ENCODE data around the gene TULP4.

GRCh38 chr6:158501360-158502262, 189.3 kb downstream of the TULP4 start:
- no peak for TF ChIP-seq EZH2 (IDR thresholded peaks at IDR 0.05)
- TF ChIP-seq POLR2AphosphoS5 (IDR thresholded peaks at IDR 0.05; ENCODE audit: borderline replicate concordance, low read depth, low read length), result no peak

All from SK-N-MC (cell line).